ENCODE measurements around the gene PCSK5. TPM values are rescaled to one million over a fixed set of nuclear protein-coding genes. Genes with fewer than 3 reads are reported as not detected.

PCSK5 gene
- total RNA-seq, 1 donor, result 3.0 TPM

GRCh38 chr9:75998096-75998780 lies 107.8 kb downstream of the PCSK5 start:
- DNase-seq (ENCODE audit: low read depth in 2 of 3, low spot score in 2 of 3), result no peak

- DNase-seq (ENCODE audit: low read depth in 2 of 3, low spot score in 2 of 3), result no peak
Observed at GRCh38 chr9:76001459-76001858, 111.0 kb downstream of the PCSK5 start.

GRCh38 chr9:76003041-76003440 lies 112.6 kb downstream of the PCSK5 start:
- no peak for DNase-seq (ENCODE audit: low read depth in 2 of 3, low spot score in 2 of 3)

- DNase-seq (ENCODE audit: low read depth in 2 of 3, low spot score in 2 of 3), result no peak
Observed at GRCh38 chr9:76004526-76004925, 114.1 kb downstream of the PCSK5 start.

- no peak for DNase-seq (ENCODE audit: low read depth in 2 of 3, low spot score in 2 of 3)
Observed at GRCh38 chr9:76007935-76008334, 117.5 kb downstream of the PCSK5 start.

GRCh38 chr9:76013809-76014208 lies 123.3 kb downstream of the PCSK5 start:
- DNase-seq (ENCODE audit: low read depth in 2 of 3, low spot score in 2 of 3), result no peak

- no peak for DNase-seq (ENCODE audit: low read depth in 2 of 3, low spot score in 2 of 3)
Observed at GRCh38 chr9:76018235-76018634, 127.8 kb downstream of the PCSK5 start.

GRCh38 chr9:76018761-76019160 lies 128.3 kb downstream of the PCSK5 start:
- DNase-seq (ENCODE audit: low read depth in 2 of 3, low spot score in 2 of 3), result no peak

- DNase-seq (ENCODE audit: low read depth in 2 of 3, low spot score in 2 of 3), result no peak
Observed at GRCh38 chr9:76020652-76021051, 130.2 kb downstream of the PCSK5 start.

GRCh38 chr9:76022317-76022716 lies 131.8 kb downstream of the PCSK5 start:
- no peak for DNase-seq (ENCODE audit: low read depth in 2 of 3, low spot score in 2 of 3)

- DNase-seq (ENCODE audit: low read depth in 2 of 3, low spot score in 2 of 3), result peak in 1 of 3 donors; percentile 25
Observed at GRCh38 chr9:76023715-76024195, 133.3 kb downstream of the PCSK5 start.

GRCh38 chr9:76025286-76025685 lies 134.8 kb downstream of the PCSK5 start:
- DNase-seq (ENCODE audit: low read depth in 2 of 3, low spot score in 2 of 3), result no peak

GRCh38 chr9:76026796-76027195 lies 136.3 kb downstream of the PCSK5 start:
- DNase-seq (ENCODE audit: low read depth in 2 of 3, low spot score in 2 of 3), result no peak

- DNase-seq (ENCODE audit: low read depth in 2 of 3, low spot score in 2 of 3), result peak in 2 of 3 donors; percentile 16 to 46
Observed at GRCh38 chr9:76027416-76027815, 136.9 kb downstream of the PCSK5 start.

GRCh38 chr9:76027861-76028260 lies 137.4 kb downstream of the PCSK5 start:
- no peak for DNase-seq (ENCODE audit: low read depth in 2 of 3, low spot score in 2 of 3)

- no peak for DNase-seq (ENCODE audit: low read depth in 2 of 3, low spot score in 2 of 3)
Observed at GRCh38 chr9:76032038-76032796, 141.7 kb downstream of the PCSK5 start.

GRCh38 chr9:76032797-76033373 lies 142.4 kb downstream of the PCSK5 start:
- DNase-seq (ENCODE audit: low read depth in 2 of 3, low spot score in 2 of 3), result no peak

- no peak for DNase-seq (ENCODE audit: low read depth in 2 of 3, low spot score in 2 of 3)
Observed at GRCh38 chr9:76034049-76034448, 143.6 kb downstream of the PCSK5 start.

GRCh38 chr9:76036762-76037161 lies 146.3 kb downstream of the PCSK5 start:
- no peak for DNase-seq (ENCODE audit: low read depth in 2 of 3, low spot score in 2 of 3)

- no peak for DNase-seq (ENCODE audit: low read depth in 2 of 3, low spot score in 2 of 3)
Observed at GRCh38 chr9:76037587-76038225, 147.2 kb downstream of the PCSK5 start.

GRCh38 chr9:76038431-76038830 lies 148.0 kb downstream of the PCSK5 start:
- no peak for DNase-seq (ENCODE audit: low read depth in 2 of 3, low spot score in 2 of 3)

All from hematopoietic multipotent progenitor cell (in vitro differentiated cells).